OCI-LY1 (cell line): ENCODE data around the gene GRB14.

ENCODE experiments used
- H2AFZ ChIP-seq: fragments of 200-600 bp; sonication (generic), shearing (Covaris generic); 2 replicates; pipeline ENCODE4 v1.6.0; 2014; ENCODE audit warnings: antibody characterized with exemption, mild to moderate bottlenecking, low read length
- H3F3A ChIP-seq: fragments of 200-600 bp; sonication (generic), shearing (Covaris generic); 2 replicates; pipeline ENCODE4 v1.6.0; 2014; ENCODE audit warnings: mild to moderate bottlenecking, antibody characterized with exemption, low read length, moderate library complexity; ENCODE audit not compliant: insufficient read depth
- H3K27ac ChIP-seq: fragments of 200-600 bp; sonication (generic); 2 replicates; pipeline ENCODE4 v1.5.1; 2014; ENCODE audit warnings: low read length, mixed run types, mild to moderate bottlenecking, low read depth; ENCODE audit not compliant: poor library complexity, severe bottlenecking
- H3K27me3 ChIP-seq: fragments of 200-600 bp; sonication (generic); 2 replicates; pipeline ENCODE4 v1.6.0; 2014; ENCODE audit warnings: antibody characterized with exemption, mild to moderate bottlenecking, low read length, moderate library complexity; ENCODE audit not compliant: insufficient read depth
- H3K36me3 ChIP-seq: fragments of 200-600 bp; sonication (generic); 2 replicates; pipeline ENCODE4 v1.6.1; 2014; ENCODE audit warnings: mild to moderate bottlenecking, antibody characterized with exemption, low read length, moderate library complexity, mixed read lengths; ENCODE audit not compliant: insufficient read depth
- H3K4me1 ChIP-seq: fragments of 200-600 bp; sonication (generic); 2 replicates; pipeline ENCODE4 v1.5.1; 2014; ENCODE audit warnings: mild to moderate bottlenecking, low read length, moderate library complexity; ENCODE audit not compliant: insufficient read depth, severe bottlenecking
- H3K4me2 ChIP-seq: fragments of 200-600 bp; sonication (generic), shearing (Covaris generic); 2 replicates; pipeline ENCODE4 v1.6.1; 2014; ENCODE audit warnings: low read length
- H3K4me3 ChIP-seq: fragments of 200-600 bp; sonication (generic); 2 replicates; pipeline ENCODE4 v1.5.1; 2014; ENCODE audit warnings: low read length, low read depth, mild to moderate bottlenecking, mixed read lengths; ENCODE audit not compliant: poor library complexity, severe bottlenecking
- H3K79me2 ChIP-seq: fragments of 200-600 bp; shearing (Covaris generic); 2 replicates; pipeline ENCODE4 v1.6.1; 2016; ENCODE audit warnings: mixed run types, low read length, mixed read lengths; ENCODE audit not compliant: insufficient read depth
- H3K9ac ChIP-seq: fragments of 200-600 bp; sonication (generic), shearing (Covaris generic); 2 replicates; pipeline ENCODE4 v1.6.1; 2014; ENCODE audit warnings: mild to moderate bottlenecking, low read length, mixed read lengths
- H3K9me2 ChIP-seq: fragments of 200-600 bp; sonication (generic), shearing (Covaris generic); 2 replicates; pipeline ENCODE4 v1.6.1; 2014; ENCODE audit warnings: low read depth, mild to moderate bottlenecking, low read length, mixed read lengths
- H3K9me3 ChIP-seq: fragments of 200-600 bp; shearing (Covaris generic); 2 replicates; pipeline ENCODE4 v1.6.1; 2014; ENCODE audit warnings: low read length, mixed read lengths
- H4K20me1 ChIP-seq: fragments of 200-600 bp; sonication (generic), shearing (Covaris generic); 2 replicates; pipeline ENCODE4 v1.6.0; 2016; ENCODE audit warnings: mild to moderate bottlenecking, low read length; ENCODE audit not compliant: insufficient read depth
- EZH2 ChIP-seq: fragments of 200-600 bp; sonication (generic), shearing (Covaris generic); IDR thresholded peaks from 2 replicates; pipeline ENCODE4 v1.8.0; 2017; ENCODE audit warnings: borderline replicate concordance, mixed run types, mild to moderate bottlenecking, antibody characterized with exemption, low read length, moderate library complexity, mixed read lengths
- TF ChIP-seq, protein P1 (sequence below): fragments of 200-600 bp; sonication (generic), shearing (Covaris generic); IDR thresholded peaks from 2 replicates; pipeline ENCODE4 v1.5.1; 2017; ENCODE audit warnings: mild to moderate bottlenecking, antibody characterized with exemption, low read length, moderate library complexity, mixed read lengths

Gene GRB14

DNA sequence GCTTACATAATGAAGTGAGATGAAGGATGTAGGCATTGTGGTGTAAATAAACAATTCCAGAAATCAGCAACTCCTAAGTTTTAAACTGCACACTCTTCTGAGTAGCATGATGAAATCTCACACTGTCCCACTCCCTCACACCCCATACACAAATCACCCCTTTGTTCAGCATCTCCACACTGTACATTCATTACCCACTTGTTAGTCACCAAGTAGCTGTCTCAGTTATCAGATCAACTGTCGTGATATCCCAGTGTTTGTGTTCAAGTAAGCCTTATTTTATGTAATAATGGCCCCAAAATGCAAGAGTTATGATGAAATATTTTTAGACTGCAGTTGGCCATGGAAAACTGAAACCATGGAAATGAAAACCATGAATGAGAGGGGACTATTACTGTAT, 135.7 kb downstream of the GRB14 start:
- TF ChIP-seq EZH2 = no peak
- TF ChIP-seq, protein P1, sequence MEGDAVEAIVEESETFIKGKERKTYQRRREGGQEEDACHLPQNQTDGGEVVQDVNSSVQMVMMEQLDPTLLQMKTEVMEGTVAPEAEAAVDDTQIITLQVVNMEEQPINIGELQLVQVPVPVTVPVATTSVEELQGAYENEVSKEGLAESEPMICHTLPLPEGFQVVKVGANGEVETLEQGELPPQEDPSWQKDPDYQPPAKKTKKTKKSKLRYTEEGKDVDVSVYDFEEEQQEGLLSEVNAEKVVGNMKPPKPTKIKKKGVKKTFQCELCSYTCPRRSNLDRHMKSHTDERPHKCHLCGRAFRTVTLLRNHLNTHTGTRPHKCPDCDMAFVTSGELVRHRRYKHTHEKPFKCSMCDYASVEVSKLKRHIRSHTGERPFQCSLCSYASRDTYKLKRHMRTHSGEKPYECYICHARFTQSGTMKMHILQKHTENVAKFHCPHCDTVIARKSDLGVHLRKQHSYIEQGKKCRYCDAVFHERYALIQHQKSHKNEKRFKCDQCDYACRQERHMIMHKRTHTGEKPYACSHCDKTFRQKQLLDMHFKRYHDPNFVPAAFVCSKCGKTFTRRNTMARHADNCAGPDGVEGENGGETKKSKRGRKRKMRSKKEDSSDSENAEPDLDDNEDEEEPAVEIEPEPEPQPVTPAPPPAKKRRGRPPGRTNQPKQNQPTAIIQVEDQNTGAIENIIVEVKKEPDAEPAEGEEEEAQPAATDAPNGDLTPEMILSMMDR = no peak
- H3K9me2 ChIP-seq = no peaks in the 10 kb centered on the region
- no peak overlapping the region for H2AFZ ChIP-seq

DNA sequence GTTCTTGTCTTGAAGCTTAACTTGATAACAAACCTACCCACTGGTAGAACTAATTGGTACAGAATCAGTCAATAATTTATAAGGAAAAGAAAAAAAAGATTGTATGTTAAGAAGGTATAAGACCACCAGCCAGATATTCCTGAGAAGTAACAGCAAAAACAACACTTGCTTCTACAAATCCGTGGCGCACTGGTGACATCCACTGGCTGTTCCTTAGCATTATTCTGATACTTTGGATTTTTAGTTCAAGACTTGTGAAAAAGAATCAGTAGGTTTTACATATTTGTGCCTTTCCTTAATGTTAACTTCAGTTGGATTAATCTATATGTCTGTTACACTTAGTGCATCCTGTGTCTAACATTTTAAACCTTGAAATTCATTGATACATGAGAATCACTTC, 141.8 kb downstream of the GRB14 start:
- H3K27me3 ChIP-seq = no peaks in the 10 kb centered on the region
- no peak overlapping the region for H3K27ac ChIP-seq
- TF ChIP-seq EZH2 = no peak
- TF ChIP-seq, protein P1 = peak; percentile 26; the same call in 1 of the 2 replicates
- no peaks in the 10 kb centered on the region for H3K4me1 ChIP-seq
- no peak overlapping the region for H3K9ac ChIP-seq
- H3F3A ChIP-seq = no peaks in the 10 kb centered on the region
- no peaks in the 10 kb centered on the region for H3K79me2 ChIP-seq
- no peaks in the 10 kb centered on the region for H3K9me2 ChIP-seq
- no peaks in the 10 kb centered on the region for H4K20me1 ChIP-seq
- H3K36me3 ChIP-seq = no peaks in the 10 kb centered on the region
- no peak overlapping the region for H2AFZ ChIP-seq
- H3K4me2 ChIP-seq = no peak overlapping the region
- no peak overlapping the region for H3K4me3 ChIP-seq
- H3K9me3 ChIP-seq = no peaks in the 10 kb centered on the region

More for the DNA sequence above, 135.7 kb downstream of the GRB14 start:
- H3K27ac ChIP-seq = no peak overlapping the region
- no peaks in the 10 kb centered on the region for H4K20me1 ChIP-seq
- H3K9ac ChIP-seq = no peak overlapping the region
- no peaks in the 10 kb centered on the region for H3K36me3 ChIP-seq
- no peaks in the 10 kb centered on the region for H3F3A ChIP-seq
- no peaks in the 10 kb centered on the region for H3K4me1 ChIP-seq
- no peaks in the 10 kb centered on the region for H3K27me3 ChIP-seq
- no peaks in the 10 kb centered on the region for H3K79me2 ChIP-seq
- no peaks in the 10 kb centered on the region for H3K9me3 ChIP-seq
- no peak overlapping the region for H3K4me2 ChIP-seq
- H3K4me3 ChIP-seq = no peak overlapping the region

DNA sequence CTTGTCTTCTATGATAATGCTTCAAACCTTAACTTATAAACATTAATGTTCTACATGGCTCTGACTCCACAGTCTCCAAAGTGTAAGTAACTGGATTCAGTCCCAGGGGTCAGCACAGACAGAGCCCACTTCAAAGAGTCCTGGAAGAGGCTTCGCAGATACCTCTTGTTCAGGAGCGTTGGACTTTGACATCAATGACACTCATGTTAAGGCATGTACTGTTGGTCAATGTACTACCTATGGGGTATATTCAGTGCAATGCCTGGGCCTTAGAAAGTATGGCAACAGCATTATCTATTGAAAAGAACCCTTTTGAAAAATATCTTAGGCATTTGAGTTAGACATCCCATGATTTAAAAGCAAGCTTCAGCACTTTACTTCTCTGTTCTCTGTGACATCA, 143.1 kb downstream of the GRB14 start:
- Histone ChIP-seq H3K4me3 (no peak overlapping the region), H3F3A (no peaks in the 10 kb centered on the region), H3K4me2 (no peak overlapping the region), H3K36me3 (no peaks in the 10 kb centered on the region), H3K9ac (no peak overlapping the region), H3K4me1 (no peaks in the 10 kb centered on the region), H3K27me3 (no peaks in the 10 kb centered on the region), H3K27ac (no peak overlapping the region), H4K20me1 (no peaks in the 10 kb centered on the region), H3K9me2 (no peaks in the 10 kb centered on the region), H3K9me3 (no peaks in the 10 kb centered on the region), H2AFZ (no peak overlapping the region), H3K79me2 (no peaks in the 10 kb centered on the region)
- no peak for TF ChIP-seq EZH2
- TF ChIP-seq, protein P1 = no peak
